HG03159 (cell line): ENCODE data around the gene ACSL4.
"Not testable (repeated sequence)": the region's sequence is repeated elsewhere in the genome, so short reads cannot be mapped to it uniquely, and the experiment has no call there.

Experiments used
- ATAC-seq: cut with Tn5 transposase; IDR thresholded peaks from one replicate; pipeline ENCODE4 v1.9.1; 2021; ENCODE audit warnings: mild to moderate bottlenecking, moderate library complexity; ENCODE audit not compliant: unreplicated experiment

Gene ACSL4

DNA sequence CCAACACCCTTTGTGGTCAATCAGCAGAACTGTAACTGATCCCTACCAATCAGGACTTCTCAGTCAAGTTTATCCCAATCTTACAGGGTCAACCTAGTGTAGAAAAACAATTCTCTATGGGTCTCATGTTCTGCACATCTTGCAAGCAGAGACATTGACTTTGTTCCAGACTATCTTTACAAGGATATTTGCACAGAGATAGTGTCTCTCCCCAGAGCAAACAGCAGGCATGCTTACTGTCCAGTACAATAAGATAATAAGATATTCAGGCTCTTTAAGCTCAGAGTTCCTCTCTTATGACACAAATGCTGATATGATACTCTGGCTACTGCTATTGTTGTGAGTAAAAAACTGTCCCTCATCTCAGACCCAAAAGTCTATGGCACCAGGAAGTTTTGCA lies 53.2 kb downstream of the ACSL4 start:
- no peak for ATAC-seq

DNA sequence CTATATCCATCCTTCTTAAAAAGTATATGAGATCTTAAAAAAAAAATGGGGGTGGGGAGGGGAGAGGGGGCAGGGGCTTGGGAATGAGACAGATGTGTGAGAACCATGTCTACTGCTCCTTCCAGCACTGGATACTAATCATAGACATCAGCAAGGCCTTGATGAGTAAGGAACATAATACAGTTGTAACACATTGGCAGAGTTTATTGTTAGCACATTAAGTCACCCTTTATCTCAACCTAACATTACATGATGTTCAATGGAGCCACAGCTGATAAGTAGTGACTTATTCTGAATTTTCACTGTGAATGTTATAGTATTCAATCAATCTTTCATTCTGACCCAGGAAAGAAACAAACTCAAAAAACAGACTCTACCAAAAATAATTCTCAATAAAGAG lies 60.8 kb downstream of the ACSL4 start:
- no peak for ATAC-seq

DNA sequence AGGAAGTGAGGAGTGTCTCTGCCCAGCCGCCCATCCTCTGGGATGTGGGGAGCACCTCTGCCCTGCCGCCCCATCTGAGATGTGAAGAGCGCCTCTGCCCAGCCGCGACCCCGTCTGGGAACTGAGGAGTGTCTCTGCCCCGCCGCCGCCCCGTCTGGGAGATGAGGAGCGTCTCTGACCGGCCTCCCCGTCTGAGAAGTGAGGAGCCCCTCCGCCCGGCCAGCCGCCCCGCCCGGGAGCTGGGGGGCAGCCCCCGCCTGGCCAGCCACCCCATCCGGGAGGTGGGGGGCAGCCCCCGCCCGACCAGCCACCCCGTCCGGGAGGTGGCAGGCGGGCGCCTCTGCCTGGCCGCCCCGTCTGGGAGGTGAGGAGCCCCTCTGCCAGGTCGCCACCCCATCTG lies 61.9 kb downstream of the ACSL4 start:
- not testable (repeated sequence) for ATAC-seq

DNA sequence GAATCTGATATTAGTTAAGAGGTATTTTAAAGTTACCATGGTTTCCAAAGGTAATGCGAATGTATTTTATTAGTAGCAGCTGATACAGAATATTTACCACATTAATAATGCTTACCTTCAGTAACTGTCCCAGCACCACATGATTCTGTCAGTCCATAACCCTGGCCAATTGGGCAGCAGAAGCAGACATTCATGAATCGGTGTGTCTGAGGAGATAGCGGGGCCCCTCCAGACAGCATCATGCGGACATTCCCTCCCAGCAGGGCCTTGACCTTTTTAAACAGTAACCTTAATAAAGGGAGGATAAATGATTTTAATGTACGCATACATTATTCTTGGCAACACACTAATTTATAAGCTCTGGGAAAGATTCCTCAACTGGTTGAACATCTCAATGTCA lies 65.1 kb downstream of the ACSL4 start:
- no peak for ATAC-seq

- no peak for ATAC-seq
Measured at GRCh38 chrX:109660435-109661143, 72.5 kb downstream of the ACSL4 start.

- ATAC-seq, result no peak
Measured at GRCh38 chrX:109658391-109658790, 74.7 kb downstream of the ACSL4 start.

GRCh38 chrX:109657364-109657763 lies 75.7 kb downstream of the ACSL4 start:
- ATAC-seq, result not testable (repeated sequence)

GRCh38 chrX:109656774-109657173 lies 76.3 kb downstream of the ACSL4 start:
- ATAC-seq, result no peak

DNA sequence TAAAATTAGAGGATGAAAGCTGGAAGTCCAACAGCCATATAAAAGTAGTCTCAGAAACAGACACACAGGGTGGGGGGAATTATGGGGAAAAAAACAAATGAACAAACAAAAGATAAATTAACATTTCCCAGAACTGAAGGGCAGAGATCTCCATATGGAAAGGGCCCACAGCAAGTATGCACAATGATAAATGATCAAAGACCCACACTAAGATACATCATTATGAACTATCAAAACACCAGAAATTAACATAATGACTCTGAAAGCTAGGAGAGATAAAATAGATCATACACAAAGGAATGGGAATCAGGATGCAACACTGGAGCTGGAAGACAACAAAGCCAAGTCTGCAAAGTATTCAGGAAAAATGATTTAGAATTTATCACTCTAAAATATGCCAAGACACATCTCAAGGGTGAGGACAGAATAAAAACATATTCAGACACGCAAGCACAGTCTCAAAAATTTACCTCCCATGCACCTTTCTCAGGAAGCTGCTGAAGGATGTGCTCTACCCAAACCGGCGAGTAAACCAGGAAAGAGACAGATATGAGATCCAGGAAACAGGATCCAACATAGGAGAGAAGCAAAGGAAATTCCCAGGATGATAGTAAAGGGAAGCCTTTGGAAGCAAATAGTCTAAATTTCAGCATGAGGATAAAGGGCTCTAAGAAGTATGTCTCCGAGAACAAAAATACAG lies 77.4 kb downstream of the ACSL4 start:
- ATAC-seq, result no peak

- no peak for ATAC-seq
Measured at GRCh38 chrX:109654516-109655109, 78.4 kb downstream of the ACSL4 start.

- ATAC-seq, result not testable (repeated sequence)
Measured at GRCh38 chrX:109644671-109645070, 88.4 kb downstream of the ACSL4 start.

DNA sequence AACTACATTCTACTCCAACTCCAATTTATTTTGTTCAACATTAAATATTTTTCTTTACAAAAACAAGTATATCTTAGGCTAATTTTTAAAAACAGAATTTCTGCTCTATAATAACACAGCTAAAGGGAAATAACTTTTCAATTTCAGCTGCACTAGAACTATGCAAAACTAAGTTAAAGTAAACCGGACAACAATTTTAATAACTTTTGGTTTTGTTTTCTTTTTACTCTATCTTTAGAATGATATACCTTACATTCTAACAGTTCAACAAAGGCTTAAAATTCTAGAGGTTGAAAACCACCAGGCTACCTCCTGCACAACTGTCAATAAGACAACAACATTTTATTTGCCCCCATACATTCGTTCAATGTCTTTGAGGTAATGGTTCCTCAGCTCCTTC lies 89.4 kb downstream of the ACSL4 start:
- no peak for ATAC-seq

- no peak for ATAC-seq
Measured at GRCh38 chrX:109638158-109638557, 94.9 kb downstream of the ACSL4 start.

DNA sequence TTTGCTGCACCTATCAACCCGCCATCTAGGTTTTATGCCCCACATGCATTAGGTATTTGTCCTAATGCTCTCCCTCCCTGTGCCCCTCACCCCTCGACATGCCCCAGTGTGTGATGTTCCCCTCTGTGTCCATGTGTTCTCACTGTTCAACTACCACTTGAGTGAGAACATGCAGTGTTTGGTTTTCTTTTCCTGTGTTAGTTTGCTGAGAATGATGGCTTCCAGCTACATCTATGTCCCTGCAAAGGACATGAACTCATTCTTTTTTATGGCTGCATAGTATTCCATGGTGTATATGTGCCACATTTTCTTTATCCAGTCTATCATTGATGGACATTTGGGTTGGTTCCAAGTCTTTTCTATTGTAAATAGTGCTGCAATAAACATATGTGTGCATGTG lies 95.6 kb downstream of the ACSL4 start:
- not testable (repeated sequence) for ATAC-seq

- no peak for ATAC-seq
Measured at GRCh38 chrX:109635146-109635545, 97.9 kb downstream of the ACSL4 start.

DNA sequence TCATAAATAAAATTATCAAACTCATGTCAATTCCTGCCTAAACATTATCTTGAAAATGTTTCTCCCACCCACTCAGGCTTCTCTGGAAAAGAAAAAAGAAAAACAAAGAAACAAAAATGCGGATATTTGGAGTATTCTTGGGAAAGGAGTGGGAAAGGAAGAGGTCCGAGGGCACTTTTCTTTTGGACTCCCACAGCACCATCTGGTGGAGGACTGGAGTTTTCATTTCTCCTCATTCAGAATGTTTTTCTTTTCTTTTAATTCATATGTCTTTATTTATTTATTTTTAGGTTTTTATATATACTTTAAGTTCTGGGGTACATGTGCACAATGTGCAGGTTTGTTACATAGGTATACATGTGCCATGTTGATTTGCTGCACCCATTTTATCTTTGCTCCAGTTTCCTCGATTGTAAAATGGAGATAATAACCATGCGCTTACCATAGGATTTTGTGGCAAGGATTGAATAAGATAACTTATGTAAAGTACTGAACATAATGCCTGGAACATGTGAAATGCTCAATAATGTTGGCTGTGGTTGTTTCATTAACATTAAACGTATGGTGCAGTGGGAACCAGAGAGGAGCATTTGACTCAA lies 100.1 kb downstream of the ACSL4 start:
- no peak for ATAC-seq

DNA sequence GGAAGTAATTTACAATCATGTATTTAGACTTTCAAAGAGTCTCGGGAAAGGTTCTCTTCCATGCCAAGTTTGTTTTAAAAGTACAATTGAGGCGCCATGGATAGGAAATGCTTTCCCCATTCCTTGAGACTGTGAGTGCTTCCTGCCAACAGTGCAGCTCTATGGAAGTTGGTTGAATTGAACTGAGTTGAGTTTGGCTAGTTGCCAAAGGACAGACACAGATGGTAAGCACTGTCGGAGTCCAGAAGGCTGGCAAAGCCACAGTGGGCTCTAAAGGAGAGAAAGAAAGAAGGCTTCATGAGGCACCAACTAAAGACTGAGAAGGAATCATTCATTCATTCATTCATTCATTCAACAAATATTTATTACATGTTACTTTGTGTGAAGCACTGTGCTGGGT lies 103.7 kb downstream of the ACSL4 start:
- no peak for ATAC-seq

- ATAC-seq, result no peak
Measured at GRCh38 chrX:109626637-109627036, 106.4 kb downstream of the ACSL4 start.

DNA sequence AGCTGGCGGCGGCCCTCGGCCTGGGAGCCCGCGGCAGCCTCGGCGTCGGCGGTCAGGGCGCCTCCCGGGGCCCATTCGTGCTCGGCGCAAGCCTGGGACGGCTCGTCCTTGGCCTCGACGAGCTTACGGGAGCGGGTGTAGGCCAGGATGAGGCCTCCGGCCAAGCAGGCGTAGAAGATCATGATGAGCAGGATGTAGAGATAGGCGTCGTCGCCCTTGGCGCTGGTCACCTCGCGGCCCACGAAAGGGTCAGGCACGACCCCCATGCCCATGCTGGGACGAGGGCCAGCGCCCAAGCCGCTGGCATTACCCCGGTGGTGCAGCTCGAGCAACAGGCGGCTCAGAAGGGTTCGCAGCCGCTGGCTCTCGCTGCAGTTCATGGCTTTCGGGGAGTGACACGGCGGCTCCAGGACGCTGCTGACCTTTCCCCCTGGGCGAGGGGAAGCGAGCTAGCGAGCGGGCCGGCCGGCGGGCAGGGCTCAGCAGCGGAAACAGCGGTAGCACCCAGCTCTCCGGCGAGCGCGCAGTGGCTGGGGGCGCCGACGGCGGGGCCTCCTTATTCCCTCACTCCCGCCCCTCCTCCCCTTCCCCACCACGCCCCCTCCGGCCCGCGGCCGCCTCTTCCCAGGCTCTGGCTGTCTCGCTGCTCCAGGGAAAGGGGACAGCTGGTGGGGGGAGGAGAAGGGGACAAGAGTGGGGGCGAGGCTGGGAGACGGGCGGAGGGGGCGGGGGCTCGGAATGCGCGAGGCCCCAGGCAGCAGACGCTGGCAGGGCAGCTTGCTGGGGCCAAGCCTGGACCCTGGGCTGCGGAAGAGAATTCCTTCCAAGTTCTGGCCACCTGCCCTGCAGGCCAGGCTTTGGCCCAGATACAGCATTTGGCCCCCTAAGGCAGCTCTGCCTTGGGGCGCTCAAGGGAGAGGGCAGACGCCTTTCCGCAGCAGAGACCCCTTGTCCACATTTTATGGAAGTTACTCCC lies 108.1 kb downstream of the ACSL4 start, which contains the start of gene KCNE5:
KCNE5 (minus strand) TSS at position 532 of the 976 bp plus-strand sequence; CDS start at position 380, 152 bp downstream.
- no peak for ATAC-seq

- ATAC-seq, result no peak
Measured at GRCh38 chrX:109623997-109624396, 109.1 kb downstream of the ACSL4 start.
